Stimulated activated CD8-positive, alpha-beta memory T cell treated with anti-CD3 and anti-CD28 coated beads, Interleukin-4, amount 100 ng/mL, for 48 hours (primary cell): ENCODE measurements around the gene PID1.

Experiments
- DNase-seq: peaks from one replicate; pipeline ENCODE4 v3.0.0-alpha.2; 2020

The PID1 gene

GRCh38 chr2:229270551-229271410, at the start of gene PID1:
PID1 (minus strand) TSS chr2:229271287; CDS start chr2:229271043, 244 bp downstream.
- DNase-seq, result no peak

- no peak for DNase-seq
Observed at GRCh38 chr2:229319558-229319957, 48.5 kb upstream of the PID1 start.

- no peak for DNase-seq
Observed at GRCh38 chr2:229314117-229314516, 43.0 kb upstream of the PID1 start.

GRCh38 chr2:229313591-229313990, 42.5 kb upstream of the PID1 start:
- no peak for DNase-seq

- DNase-seq, result no peak
Observed at GRCh38 chr2:229301237-229301636, 30.1 kb upstream of the PID1 start.

GRCh38 chr2:229300790-229301189, 29.7 kb upstream of the PID1 start:
- DNase-seq, result no peak

GRCh38 chr2:229300371-229300770, 29.3 kb upstream of the PID1 start:
- no peak for DNase-seq

GRCh38 chr2:229297247-229297646, 26.2 kb upstream of the PID1 start:
- no peak for DNase-seq

GRCh38 chr2:229296536-229296935, 25.4 kb upstream of the PID1 start:
- DNase-seq, result no peak

- DNase-seq, result no peak
Observed at GRCh38 chr2:229296016-229296415, 24.9 kb upstream of the PID1 start.

- no peak for DNase-seq
Observed at GRCh38 chr2:229287823-229288222, 16.7 kb upstream of the PID1 start.

- DNase-seq, result no peak
Observed at GRCh38 chr2:229282758-229283546, 11.9 kb upstream of the PID1 start.

GRCh38 chr2:229279516-229279915, 8.4 kb upstream of the PID1 start:
- no peak for DNase-seq

GRCh38 chr2:229275506-229275905, 4.4 kb upstream of the PID1 start:
- DNase-seq, result no peak

GRCh38 chr2:229273723-229274338, 2.7 kb upstream of the PID1 start:
- no peak for DNase-seq

GRCh38 chr2:229273006-229273722, 2.1 kb upstream of the PID1 start:
- no peak for DNase-seq

- DNase-seq, result no peak
Observed at GRCh38 chr2:229269941-229270340, 1.1 kb downstream of the PID1 start.

- DNase-seq, result no peak
Observed at GRCh38 chr2:229269146-229269545, 1.9 kb downstream of the PID1 start.

- no peak for DNase-seq
Observed at GRCh38 chr2:229268626-229269025, 2.5 kb downstream of the PID1 start.

GRCh38 chr2:229267080-229267479, 4.0 kb downstream of the PID1 start:
- DNase-seq, result no peak

GRCh38 chr2:229265727-229266126, 5.4 kb downstream of the PID1 start:
- DNase-seq, result no peak

- no peak for DNase-seq
Observed at GRCh38 chr2:229261599-229261998, 9.5 kb downstream of the PID1 start.

GRCh38 chr2:229261076-229261475, 10.0 kb downstream of the PID1 start:
- DNase-seq, result no peak
